ENCODE data around the gene MGLL.
"Not testable (repeated sequence)": the region's sequence is repeated elsewhere in the genome, so short reads cannot be mapped to it uniquely, and the experiment has no call there.

Gene MGLL

GRCh38 chr3:127718245-127718915 is 103.9 kb downstream of the MGLL start:
- DNase-seq: no peak

- DNase-seq: no peak
Observed at GRCh38 chr3:127717357-127718244, 104.7 kb downstream of the MGLL start.

GRCh38 chr3:127716384-127716783 is 105.9 kb downstream of the MGLL start:
- no peak for DNase-seq

- no peak for DNase-seq
Observed at GRCh38 chr3:127715532-127715931, 106.8 kb downstream of the MGLL start.

GRCh38 chr3:127714866-127715265 is 107.4 kb downstream of the MGLL start:
- DNase-seq: no peak

- DNase-seq: no peak
Observed at GRCh38 chr3:127714125-127714571, 108.2 kb downstream of the MGLL start.

- no peak for DNase-seq
Observed at GRCh38 chr3:127712881-127713771, 109.2 kb downstream of the MGLL start.

GRCh38 chr3:127712461-127712860 is 109.9 kb downstream of the MGLL start:
- no peak for DNase-seq

GRCh38 chr3:127711896-127712295 is 110.4 kb downstream of the MGLL start:
- no peak for DNase-seq

GRCh38 chr3:127711021-127711695 is 111.2 kb downstream of the MGLL start:
- no peak for DNase-seq

- no peak for DNase-seq
Observed at GRCh38 chr3:127710155-127710941, 112.0 kb downstream of the MGLL start.

GRCh38 chr3:127709320-127710060 is 112.8 kb downstream of the MGLL start:
- no peak for DNase-seq

GRCh38 chr3:127708837-127709236 is 113.5 kb downstream of the MGLL start:
- no peak for DNase-seq

- no peak for DNase-seq
Observed at GRCh38 chr3:127707851-127708411, 114.4 kb downstream of the MGLL start.

- DNase-seq: no peak
Observed at GRCh38 chr3:127706785-127707351, 115.4 kb downstream of the MGLL start.

- no peak for DNase-seq
Observed at GRCh38 chr3:127706312-127706711, 116.0 kb downstream of the MGLL start.

GRCh38 chr3:127704840-127705239 is 117.5 kb downstream of the MGLL start:
- DNase-seq: not testable (repeated sequence)

GRCh38 chr3:127702151-127702578 is 120.2 kb downstream of the MGLL start:
- no peak for DNase-seq

- no peak for DNase-seq
Observed at GRCh38 chr3:127701280-127701911, 120.9 kb downstream of the MGLL start.

- no peak for DNase-seq
Observed at GRCh38 chr3:127700406-127700805, 121.9 kb downstream of the MGLL start.
